ENCODE results near the gene ERBB4. TPM values are rescaled to one million over a fixed set of nuclear protein-coding genes. Genes with fewer than 3 reads are reported as not detected.

ERBB4 gene
- total RNA-seq, 4 donors from 2014 or later = 0.16 to 12.7 (median 0.27) TPM; not detected in 1

- DNase-seq = no peak
- 36 to 38% methylated on average over 1 of the region's 1 CpG for WGBS, 2 donors (ENCODE audit: low coverage in 1 of 2)
- Histone ChIP-seq H3K4me1 (no peaks in the 10 kb centered on the region), H3K27ac (no peak overlapping the region), H3K4me3 (no peak overlapping the region), H3K36me3 (no peaks in the 10 kb centered on the region), H3K27me3 (no peaks in the 10 kb centered on the region), H3K9me3 (no peaks in the 10 kb centered on the region)
- intact Hi-C loops (cut with DNase I; ENCODE audit: low total_unique reads) (no loop called here), in situ Hi-C loops (cut with MboI; ENCODE audit: low pct_ligation_motif_present in 1 of 4, low pct_unique_long_range_greater_than_20kb in 1 of 4, low sequenced_read_pairs in 3 of 4) (no loop called here)
- TF ChIP-seq POLR2A (IDR thresholded peaks at IDR 0.05) (no peak), CTCF (IDR thresholded peaks at IDR 0.05) (no peak), POLR2AphosphoS5 (IDR thresholded peaks at IDR 0.05) (no peak), EP300 (IDR thresholded peaks at IDR 0.05; ENCODE audit: low read depth) (no peak)
Measured at GRCh38 chr2:211652327-211652726, 886.3 kb downstream of the ERBB4 start.

GRCh38 chr2:211649331-211649730 is 889.3 kb downstream of the ERBB4 start:
- in situ Hi-C loops (cut with MboI; ENCODE audit: low pct_ligation_motif_present in 1 of 4, low pct_unique_long_range_greater_than_20kb in 1 of 4, low sequenced_read_pairs in 3 of 4) (no loop called here), intact Hi-C loops (cut with DNase I; ENCODE audit: low total_unique reads) (no loop called here)
- Histone ChIP-seq H3K27ac (no peak overlapping the region), H3K9me3 (no peaks in the 10 kb centered on the region), H3K4me1 (no peaks in the 10 kb centered on the region), H3K27me3 (no peaks in the 10 kb centered on the region), H3K36me3 (no peaks in the 10 kb centered on the region), H3K4me3 (no peak overlapping the region)
- 74 to 76% methylated on average over 2 of the region's 2 CpGs for WGBS, 2 donors (ENCODE audit: low coverage in 1 of 2)
- DNase-seq = no peak
- no peak for TF ChIP-seq EP300 (IDR thresholded peaks at IDR 0.05; ENCODE audit: low read depth)
- TF ChIP-seq POLR2AphosphoS5 (IDR thresholded peaks at IDR 0.05) = no peak
- TF ChIP-seq POLR2A (IDR thresholded peaks at IDR 0.05) = no peak
- TF ChIP-seq CTCF (IDR thresholded peaks at IDR 0.05) = no peak

GRCh38 chr2:211631503-211631902 is 907.1 kb downstream of the ERBB4 start:
- intact Hi-C loops (cut with DNase I; ENCODE audit: low total_unique reads) = no loop called here
- WGBS, 2 donors (ENCODE audit: low coverage in 1 of 2) = 56 to 61% methylated on average over 1 of the region's 1 CpG
- H3K4me1 ChIP-seq = no peaks in the 10 kb centered on the region
- no peak for DNase-seq
- no peak overlapping the region for H3K27ac ChIP-seq
- no peak overlapping the region for H3K4me3 ChIP-seq
- TF ChIP-seq POLR2AphosphoS5 (IDR thresholded peaks at IDR 0.05) (no peak), CTCF (IDR thresholded peaks at IDR 0.05) (no peak), EP300 (IDR thresholded peaks at IDR 0.05; ENCODE audit: low read depth) (no peak), POLR2A (IDR thresholded peaks at IDR 0.05) (no peak)
- H3K9me3 ChIP-seq = no peaks in the 10 kb centered on the region
- no peaks in the 10 kb centered on the region for H3K36me3 ChIP-seq
- in situ Hi-C loops (cut with MboI; ENCODE audit: low pct_ligation_motif_present in 1 of 4, low pct_unique_long_range_greater_than_20kb in 1 of 4, low sequenced_read_pairs in 3 of 4) = no loop called here
- no peaks in the 10 kb centered on the region for H3K27me3 ChIP-seq

- Histone ChIP-seq H3K9me3 (no peaks in the 10 kb centered on the region), H3K4me3 (no peak overlapping the region), H3K27ac (no peak overlapping the region), H3K36me3 (no peaks in the 10 kb centered on the region), H3K27me3 (no peaks in the 10 kb centered on the region), H3K4me1 (no peaks in the 10 kb centered on the region)
- TF ChIP-seq POLR2AphosphoS5 (IDR thresholded peaks at IDR 0.05) = no peak
- no peak for TF ChIP-seq CTCF (IDR thresholded peaks at IDR 0.05)
- TF ChIP-seq POLR2A (IDR thresholded peaks at IDR 0.05) = no peak
- no peak for TF ChIP-seq EP300 (IDR thresholded peaks at IDR 0.05; ENCODE audit: low read depth)
- in situ Hi-C loops (cut with MboI; ENCODE audit: low pct_ligation_motif_present in 1 of 4, low pct_unique_long_range_greater_than_20kb in 1 of 4, low sequenced_read_pairs in 3 of 4) = no loop called here
- intact Hi-C loops (cut with DNase I; ENCODE audit: low total_unique reads) = no loop called here
- no peak for DNase-seq
Measured at GRCh38 chr2:211623096-211623495, 915.5 kb downstream of the ERBB4 start.

Data from transverse colon (tissue), 4 donors.